GM19455 (cell line): ENCODE data around the gene KIAA0930.
"Not testable (repeated sequence)": the region's sequence is repeated elsewhere in the genome, so short reads cannot be mapped to it uniquely, and the experiment has no call there.

ENCODE experiments used
- ATAC-seq: cut with Tn5 transposase; IDR thresholded peaks from one replicate; pipeline ENCODE4 v1.9.1; 2021; ENCODE audit not compliant: unreplicated experiment

KIAA0930 gene

GRCh38 chr22:45240810-45241631 lies at the start of gene KIAA0930:
Gene KIAA0930 (minus strand): TSS chr22:45240894. CDS start chr22:45240703, 191 bp downstream.
- ATAC-seq: no peak

DNA sequence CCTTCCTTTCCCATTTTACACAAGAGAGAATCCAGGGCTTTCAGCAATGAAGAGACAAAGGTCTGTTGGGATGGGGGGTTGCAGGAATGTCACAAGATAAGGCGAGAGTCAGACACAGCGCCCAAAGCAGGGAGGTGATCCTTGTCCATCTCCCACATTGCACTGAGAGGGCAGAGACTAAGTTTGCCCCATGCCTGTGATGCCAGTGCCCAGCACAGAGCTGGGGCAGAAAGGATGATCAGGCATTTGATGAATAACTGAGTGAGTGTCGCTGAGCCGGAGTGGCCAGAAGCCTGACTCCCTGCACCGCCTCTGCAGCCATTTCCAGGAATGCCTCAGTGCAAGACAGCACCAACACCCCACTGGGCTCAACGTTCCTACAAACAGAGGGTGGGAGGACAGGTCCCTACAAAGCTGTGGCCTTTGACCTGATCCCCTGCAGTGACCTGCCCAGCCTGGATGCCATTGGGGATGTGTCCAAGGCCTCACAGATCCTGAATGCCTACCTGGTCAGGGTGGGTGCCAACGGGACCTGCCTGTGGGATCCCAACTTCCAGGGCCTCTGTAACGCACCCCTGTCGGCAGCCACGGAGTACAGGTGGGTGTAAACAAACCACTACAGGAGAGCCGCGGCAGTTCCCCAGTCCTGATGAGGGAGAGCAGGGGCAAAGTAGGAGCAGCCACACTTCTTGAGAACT lies 46.3 kb upstream of the KIAA0930 start:
- no peak for ATAC-seq

DNA sequence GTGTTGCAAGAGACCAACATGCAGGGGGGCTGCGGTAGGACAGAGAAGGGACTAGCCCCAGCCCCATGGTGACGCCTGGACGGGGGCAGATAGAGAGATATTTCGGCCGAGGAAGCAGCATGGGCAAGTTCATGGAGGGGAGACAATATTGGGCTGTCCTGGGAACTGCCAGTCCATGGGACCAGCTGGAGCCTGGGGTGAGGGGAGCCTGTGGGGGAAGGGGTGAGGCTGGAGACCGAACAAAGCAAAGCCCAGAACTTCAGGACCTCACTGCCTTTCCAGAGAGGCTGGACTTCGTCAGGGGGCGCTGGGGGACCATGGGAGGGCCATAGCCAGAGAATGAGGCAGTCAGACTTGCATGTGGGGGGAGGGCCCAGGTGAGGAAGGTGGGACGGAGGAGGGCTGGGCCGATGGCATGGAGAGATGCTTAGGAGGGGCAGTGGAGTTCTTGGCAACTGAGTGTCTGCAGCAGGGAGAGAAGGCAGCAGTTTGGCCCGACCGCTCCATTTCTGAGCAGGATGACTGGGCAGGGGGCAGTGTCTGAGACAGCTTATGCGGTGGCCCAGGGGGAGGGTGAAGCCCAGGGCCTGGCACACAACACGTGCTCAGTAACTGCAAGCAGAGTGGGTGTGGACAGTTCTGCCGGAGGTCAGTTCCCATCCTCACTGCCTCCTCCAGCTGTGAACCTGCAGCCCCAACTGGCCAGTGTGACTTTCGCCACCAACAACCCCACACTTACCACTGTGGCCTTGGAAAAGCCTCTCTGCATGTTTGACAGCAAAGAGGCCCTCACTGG lies 44.8 kb upstream of the KIAA0930 start:
- ATAC-seq: no peak

GRCh38 chr22:45284705-45285262 lies 44.1 kb upstream of the KIAA0930 start, which contains the start of gene UPK3A:
Gene UPK3A (plus strand): TSS chr22:45284949. CDS start chr22:45285014, 65 bp downstream.
- no peak for ATAC-seq

- ATAC-seq: no peak
Measured at GRCh38 chr22:45281010-45281409, 40.3 kb upstream of the KIAA0930 start.

DNA sequence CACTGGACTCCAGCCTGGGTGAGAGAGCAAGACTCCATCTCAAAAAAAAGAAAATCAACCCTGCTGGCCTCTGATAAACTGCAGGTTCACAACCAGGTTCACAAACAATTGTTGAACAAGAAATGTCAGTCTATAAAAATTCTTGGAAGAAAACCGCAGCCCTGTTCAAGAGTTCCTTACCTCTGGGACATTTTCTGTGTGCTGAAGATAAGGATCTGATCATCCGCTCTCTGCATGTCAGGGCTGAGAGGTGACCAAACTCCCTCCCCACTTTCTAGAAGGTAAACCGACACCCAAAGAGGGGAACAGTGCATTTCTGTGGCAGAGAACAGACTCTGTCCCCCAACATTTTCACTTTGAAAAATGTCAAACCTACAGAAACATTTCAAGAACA lies 39.9 kb upstream of the KIAA0930 start:
- no peak for ATAC-seq

GRCh38 chr22:45278125-45278524 lies 37.4 kb upstream of the KIAA0930 start:
- no peak for ATAC-seq

DNA sequence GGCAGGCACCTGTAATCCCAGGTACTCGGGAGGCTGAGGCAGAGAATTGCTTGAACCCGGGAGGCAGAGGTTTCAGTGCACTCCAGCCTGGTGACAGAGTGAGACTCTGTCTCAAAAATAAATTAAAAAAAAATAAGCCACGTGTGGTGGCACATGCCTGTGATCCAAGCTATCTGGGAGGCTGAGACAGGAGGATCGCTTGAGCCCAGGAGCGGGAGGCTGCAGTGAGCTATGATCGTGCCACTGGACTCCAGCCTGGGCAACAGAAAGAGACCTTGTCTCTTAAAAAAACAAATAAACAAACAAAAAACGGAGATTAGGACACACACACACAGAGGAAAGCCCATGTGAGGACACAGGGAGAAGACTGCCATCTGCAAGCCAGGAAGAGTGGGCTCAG lies 37.0 kb upstream of the KIAA0930 start:
- not testable (repeated sequence) for ATAC-seq

- no peak for ATAC-seq
Measured at GRCh38 chr22:45276507-45277105, 35.9 kb upstream of the KIAA0930 start.

- ATAC-seq: no peak
Measured at GRCh38 chr22:45273452-45274075, 32.9 kb upstream of the KIAA0930 start.

DNA sequence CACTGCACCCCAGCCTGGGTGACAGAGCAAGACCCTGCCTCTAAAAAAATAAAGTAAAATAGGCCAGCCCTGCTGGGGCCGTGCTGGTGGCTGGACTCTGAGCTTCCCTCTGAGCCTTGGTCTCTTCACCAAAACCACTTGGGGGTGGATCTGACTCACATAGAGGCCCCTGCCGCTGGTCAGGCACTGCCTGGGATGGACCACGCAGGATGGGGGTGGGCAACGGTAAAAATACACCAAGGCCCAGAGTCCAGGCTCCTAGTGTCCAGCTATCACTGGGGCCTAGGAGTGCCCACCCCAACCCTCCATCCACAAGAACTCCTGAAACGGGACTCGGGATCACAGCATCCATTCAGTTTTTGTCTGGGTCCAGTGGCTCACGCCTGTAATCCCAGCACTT lies 31.8 kb upstream of the KIAA0930 start:
- ATAC-seq: no peak

DNA sequence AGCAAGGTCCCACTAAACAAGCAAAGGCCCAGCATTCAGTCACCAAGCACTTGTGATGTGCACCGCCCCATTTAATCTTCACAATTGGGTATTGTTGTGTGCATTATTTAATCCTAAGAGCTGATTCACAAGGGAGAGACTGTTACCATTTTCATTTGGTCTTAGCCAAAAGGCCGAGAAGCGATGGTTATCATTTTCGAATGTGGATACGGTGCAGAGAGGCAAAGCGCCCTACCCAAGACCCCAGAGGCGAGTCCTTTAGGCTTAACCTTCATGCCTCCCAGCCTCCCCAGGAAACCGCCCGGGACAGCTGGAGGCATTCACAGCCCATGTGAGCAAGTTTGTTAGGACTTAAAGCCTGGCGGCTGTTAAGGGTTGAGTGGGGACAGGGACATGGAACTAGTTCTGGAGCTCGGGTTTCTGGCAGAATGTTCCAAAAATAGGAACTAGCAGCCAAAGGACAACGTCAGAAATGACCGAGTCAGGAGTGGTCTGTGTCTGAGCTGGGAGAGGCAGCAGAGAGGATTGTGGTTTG lies 31.0 kb upstream of the KIAA0930 start:
- ATAC-seq: no peak

- no peak for ATAC-seq
Measured at GRCh38 chr22:45270095-45271020, 29.7 kb upstream of the KIAA0930 start.

- ATAC-seq: no peak
Measured at GRCh38 chr22:45268958-45269844, 28.5 kb upstream of the KIAA0930 start.

- ATAC-seq: no peak
Measured at GRCh38 chr22:45268167-45268957, 27.7 kb upstream of the KIAA0930 start.

GRCh38 chr22:45265535-45265934 lies 24.8 kb upstream of the KIAA0930 start:
- no peak for ATAC-seq
